Measurements from ENCODE around the gene KIF26A. TPM values are rescaled to one million over a fixed set of nuclear protein-coding genes. Genes with fewer than 3 reads are reported as not detected.
A peak's percentile ranks its signal among the peaks of the same experiment; 100 is the strongest.

The KIF26A gene
- total RNA-seq, 1 donor from 2014 or later: 6.8 TPM

DNA sequence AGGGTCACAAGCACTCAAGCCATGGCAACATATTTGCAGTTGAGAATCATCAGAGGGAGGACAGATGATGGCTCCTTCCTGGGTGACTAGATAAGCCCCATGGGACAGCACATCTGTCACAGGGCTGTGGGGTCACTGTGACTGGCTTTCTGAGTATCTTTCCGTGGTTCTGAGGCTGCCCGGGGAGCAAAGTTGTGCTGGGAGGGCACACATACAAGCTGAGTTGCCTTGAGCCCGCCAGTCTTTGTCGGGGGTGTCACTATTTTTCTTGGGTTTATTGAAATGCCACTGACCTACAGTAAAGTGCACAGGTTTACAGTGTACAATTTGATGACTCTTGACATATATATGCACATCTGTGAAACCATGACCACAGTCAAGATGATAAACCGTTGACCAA is 17.2 kb upstream of the KIF26A start:
- DNase-seq (ENCODE audit: low spot score): peak; percentile 15

GRCh38 chr14:104123879-104124278 is 14.5 kb upstream of the KIF26A start:
- intact Hi-C loops (cut with DNase I): no loop called here

More for the DNA sequence above, 17.2 kb upstream of the KIF26A start:
- intact Hi-C loops (cut with DNase I): no loop called here

DNA sequence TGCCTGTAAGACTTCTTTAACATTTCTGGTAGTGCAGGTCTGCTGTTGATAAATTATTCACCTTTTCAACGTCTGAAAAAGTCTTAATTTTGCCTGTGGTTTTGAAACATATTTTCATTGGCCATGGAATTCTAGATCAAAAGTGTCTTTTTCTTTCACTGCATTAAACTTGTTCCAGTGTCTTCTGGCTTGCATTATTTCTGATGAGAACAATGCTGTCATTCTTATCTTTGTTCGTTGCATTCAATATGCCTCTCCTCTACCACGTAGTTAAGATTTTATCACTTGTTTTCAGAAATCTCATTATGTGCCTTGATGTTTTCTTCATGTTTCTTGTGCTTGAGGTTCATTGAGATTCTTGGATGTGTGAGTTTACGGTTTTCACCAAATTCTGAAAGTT is 13.4 kb upstream of the KIF26A start:
- intact Hi-C loops (cut with DNase I): no loop called here
- DNase-seq (ENCODE audit: low spot score): no peak

More at GRCh38 chr14:104123879-104124278, 14.5 kb upstream of the KIF26A start:
- no peak for DNase-seq (ENCODE audit: low spot score)

GRCh38 chr14:104126753-104127152 is 11.6 kb upstream of the KIF26A start:
- DNase-seq (ENCODE audit: low spot score): no peak
- intact Hi-C loops (cut with DNase I): no loop called here

DNA sequence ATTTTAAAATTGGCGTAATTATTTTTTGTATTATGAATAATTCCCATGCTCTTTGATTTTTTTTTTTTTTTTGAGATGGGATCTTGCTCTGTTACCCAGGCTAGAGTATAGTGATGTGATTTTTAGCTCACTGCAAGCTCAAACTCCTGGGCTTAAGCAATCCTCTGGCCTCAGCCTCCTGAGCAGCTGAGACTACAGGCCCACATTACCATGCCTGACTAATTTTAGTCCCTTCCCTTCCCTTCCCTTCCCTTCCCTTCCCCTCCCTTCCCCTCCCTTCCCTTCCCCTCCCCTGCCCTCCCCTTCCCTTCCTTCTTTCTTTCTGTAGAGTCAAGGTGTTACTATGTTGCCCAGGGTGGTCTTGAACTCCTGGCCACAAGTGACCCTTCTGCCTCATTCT is 9.4 kb upstream of the KIF26A start:
- DNase-seq (ENCODE audit: low spot score): no peak
- intact Hi-C loops (cut with DNase I): no loop called here

- intact Hi-C loops (cut with DNase I): no loop called here
- DNase-seq (ENCODE audit: low spot score): no peak
Observed at GRCh38 chr14:104129556-104129955, 8.8 kb upstream of the KIF26A start.

DNA sequence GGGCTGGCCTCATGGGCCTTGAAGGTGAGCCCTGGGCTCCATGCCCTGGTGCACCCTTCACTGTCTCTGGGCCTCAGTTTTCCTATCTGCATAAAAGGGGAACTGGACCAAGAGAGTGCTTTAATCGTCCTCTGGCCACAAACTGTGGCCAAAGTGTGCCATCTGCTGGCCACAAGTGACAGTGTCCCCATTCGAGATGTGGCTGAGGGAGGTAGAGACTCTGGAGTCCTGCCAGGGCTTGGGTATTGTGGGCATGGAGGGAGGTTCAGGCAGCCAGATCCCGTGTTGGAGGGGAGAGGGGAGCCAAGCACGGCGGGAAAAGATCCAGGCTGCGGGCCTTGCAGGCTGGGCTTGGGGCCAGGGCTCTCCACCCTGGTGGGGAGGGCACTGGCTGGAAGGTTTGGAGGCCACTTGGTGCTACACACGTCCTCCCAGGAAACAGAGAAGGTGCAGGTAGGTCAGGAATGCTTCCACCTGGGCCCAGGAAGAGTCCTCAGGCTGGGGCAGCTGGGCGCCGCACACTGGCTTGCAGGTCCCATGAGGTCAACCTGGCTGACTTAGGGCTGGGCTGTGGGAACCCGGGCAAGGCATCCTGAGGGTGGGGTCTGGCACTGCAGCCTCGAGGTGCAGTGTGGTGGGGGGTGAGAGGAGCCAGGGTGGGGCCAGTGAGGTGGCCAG is 7.3 kb upstream of the KIF26A start:
- intact Hi-C loops (cut with DNase I): loop anchor here (1.0 to 10.0 kb wide), 4 partner anchors 34 to 264 kb away; no protein-coding TSS in a partner anchor
- no peak for DNase-seq (ENCODE audit: low spot score)

DNA sequence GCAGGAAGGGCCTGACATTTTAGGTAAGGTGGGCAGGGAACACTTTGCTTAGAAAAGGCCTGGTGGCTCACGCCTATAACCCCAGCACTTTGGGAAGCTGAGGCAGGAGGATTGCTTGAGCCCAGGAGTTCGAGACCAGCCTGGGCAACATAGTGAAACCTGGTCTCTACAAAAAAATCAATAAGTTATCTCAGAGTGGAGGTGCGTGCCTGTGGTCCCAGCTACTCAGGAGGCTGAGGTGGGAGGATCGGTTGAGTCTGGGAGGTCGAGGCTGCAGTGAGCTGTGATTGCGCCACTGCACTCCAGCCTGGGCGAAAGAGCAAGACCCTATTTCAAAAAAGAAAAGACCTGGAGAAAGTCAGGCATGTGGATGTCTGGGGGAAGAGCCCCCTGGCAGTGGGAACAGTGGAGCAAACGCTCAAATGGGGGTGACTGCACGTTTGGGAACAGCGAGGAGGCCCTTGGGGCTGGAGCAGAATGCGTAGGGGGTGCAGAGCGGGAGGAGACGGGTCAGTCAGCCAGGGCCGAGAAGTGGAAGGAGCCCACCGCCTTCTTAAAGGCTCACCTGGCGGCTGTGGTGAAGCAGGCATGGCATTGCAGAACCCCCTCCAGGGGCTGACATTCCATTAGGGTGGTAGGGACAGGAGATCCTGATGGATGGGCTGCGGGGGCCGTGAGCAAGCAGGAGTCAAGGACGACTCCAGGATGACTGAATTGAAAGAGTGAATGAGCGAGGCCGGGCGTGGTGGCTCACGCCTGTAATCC is 6.2 kb upstream of the KIF26A start:
- intact Hi-C loops (cut with DNase I): loop anchor here (1.0 to 10.0 kb wide), 4 partner anchors 35 to 263 kb away; no protein-coding TSS in a partner anchor

GRCh38 chr14:104132981-104133380 is 5.4 kb upstream of the KIF26A start:
- no peak for DNase-seq (ENCODE audit: low spot score)
- intact Hi-C loops (cut with DNase I): loop anchor here (5.0 to 10.0 kb wide), 3 partner anchors 36 to 262 kb away; no protein-coding TSS in a partner anchor

More for the DNA sequence above, 6.2 kb upstream of the KIF26A start:
- no peak for DNase-seq (ENCODE audit: low spot score)

- intact Hi-C loops (cut with DNase I): loop anchor here (5.0 to 10.0 kb wide), 3 partner anchors 36 to 261 kb away; no protein-coding TSS in a partner anchor
- no peak for DNase-seq (ENCODE audit: low spot score)
Observed at GRCh38 chr14:104133496-104133895, 4.9 kb upstream of the KIF26A start.

GRCh38 chr14:104134061-104134965 is 4.1 kb upstream of the KIF26A start:
- intact Hi-C loops (cut with DNase I): loop anchor here (5.0 to 10.0 kb wide), 3 partner anchors 37 to 260 kb away; no protein-coding TSS in a partner anchor
- no peak for DNase-seq (ENCODE audit: low spot score)

DNA sequence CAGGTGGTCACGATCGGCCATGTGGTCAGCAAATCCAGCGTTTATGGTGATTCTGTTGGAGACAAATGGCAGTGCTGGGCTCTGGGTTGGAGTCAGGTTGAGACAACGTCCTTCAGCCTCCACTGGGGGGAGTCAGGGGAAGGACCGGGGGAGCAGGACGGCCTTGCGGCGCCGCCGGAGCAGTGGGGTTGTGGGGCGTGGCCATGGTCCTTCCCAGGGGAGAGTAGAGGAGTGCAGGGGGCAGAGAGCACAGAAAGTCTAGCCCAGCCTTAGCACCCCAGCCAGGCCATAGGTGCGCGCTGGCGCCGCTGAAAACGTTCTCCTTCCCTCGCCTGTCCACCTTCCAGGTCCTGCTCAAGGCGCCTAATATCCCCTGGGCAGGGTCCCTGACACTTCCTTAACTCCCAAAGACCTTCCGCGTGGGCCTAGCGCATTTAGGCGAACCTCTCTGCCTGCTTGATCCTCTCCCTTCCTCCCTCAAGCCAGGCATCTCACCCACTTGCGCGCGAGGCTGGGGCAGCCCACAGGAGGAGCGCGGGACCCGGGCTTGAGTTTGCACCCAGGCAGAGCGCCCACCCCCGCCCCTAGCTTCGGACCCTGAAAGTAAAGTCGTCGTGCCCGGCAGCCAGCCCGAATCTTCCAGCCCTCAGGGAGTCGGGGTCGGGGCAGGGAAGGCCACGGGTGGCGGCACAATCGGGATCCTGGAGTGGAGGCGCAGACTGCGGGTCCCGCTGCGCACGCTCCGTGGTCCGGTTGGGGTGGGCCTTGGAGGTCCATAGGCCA is 3.1 kb upstream of the KIF26A start:
- intact Hi-C loops (cut with DNase I): loop anchor here (5.0 to 10.0 kb wide), 4 partner anchors 87 to 502 kb away; no protein-coding TSS in a partner anchor
- DNase-seq (ENCODE audit: low spot score): no peak

DNA sequence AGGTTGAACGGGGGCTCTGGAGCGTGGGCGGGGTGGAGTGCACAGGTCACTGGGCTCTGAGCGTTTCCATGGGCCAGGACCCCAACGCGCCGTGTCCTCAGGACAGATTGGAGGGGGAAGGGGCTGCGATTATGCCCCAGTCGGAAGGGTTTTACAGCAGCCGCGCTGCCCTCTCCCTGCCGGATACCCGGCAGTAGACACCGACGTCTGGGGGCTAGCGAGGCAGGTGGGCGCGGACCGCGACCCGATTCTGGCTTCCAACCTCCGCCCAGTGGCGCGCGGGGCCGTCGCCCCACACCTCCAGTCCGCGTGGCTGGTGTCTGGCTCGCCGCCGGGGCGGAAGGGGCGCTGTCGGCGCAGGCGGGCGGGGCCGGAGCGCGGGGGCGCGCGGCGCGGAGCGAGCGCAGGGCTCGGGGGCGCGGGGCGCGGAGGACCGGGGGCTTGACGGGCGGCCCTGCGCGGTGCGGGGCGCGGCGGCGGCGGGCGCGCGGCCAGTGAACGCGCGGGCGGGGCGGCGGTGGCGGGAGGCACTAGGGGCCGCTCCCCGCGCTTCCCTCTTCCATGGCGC is 2.4 kb upstream of the KIF26A start:
- DNase-seq (ENCODE audit: low spot score): no peak
- intact Hi-C loops (cut with DNase I): loop anchor here (5.0 to 10.0 kb wide), 4 partner anchors 86 to 501 kb away; no protein-coding TSS in a partner anchor

- no peak for DNase-seq (ENCODE audit: low spot score)
- intact Hi-C loops (cut with DNase I): loop anchor here (1.0 to 10.0 kb wide), 5 partner anchors 86 to 501 kb away; no protein-coding TSS in a partner anchor
Observed at GRCh38 chr14:104136472-104137296, 1.7 kb upstream of the KIF26A start.

GRCh38 chr14:104137297-104138097 is 890 bp upstream of the KIF26A start:
- DNase-seq (ENCODE audit: low spot score): no peak
- intact Hi-C loops (cut with DNase I): loop anchor here (1.0 to 10.0 kb wide), 6 partner anchors 47 to 500 kb away; no protein-coding TSS in a partner anchor

DNA sequence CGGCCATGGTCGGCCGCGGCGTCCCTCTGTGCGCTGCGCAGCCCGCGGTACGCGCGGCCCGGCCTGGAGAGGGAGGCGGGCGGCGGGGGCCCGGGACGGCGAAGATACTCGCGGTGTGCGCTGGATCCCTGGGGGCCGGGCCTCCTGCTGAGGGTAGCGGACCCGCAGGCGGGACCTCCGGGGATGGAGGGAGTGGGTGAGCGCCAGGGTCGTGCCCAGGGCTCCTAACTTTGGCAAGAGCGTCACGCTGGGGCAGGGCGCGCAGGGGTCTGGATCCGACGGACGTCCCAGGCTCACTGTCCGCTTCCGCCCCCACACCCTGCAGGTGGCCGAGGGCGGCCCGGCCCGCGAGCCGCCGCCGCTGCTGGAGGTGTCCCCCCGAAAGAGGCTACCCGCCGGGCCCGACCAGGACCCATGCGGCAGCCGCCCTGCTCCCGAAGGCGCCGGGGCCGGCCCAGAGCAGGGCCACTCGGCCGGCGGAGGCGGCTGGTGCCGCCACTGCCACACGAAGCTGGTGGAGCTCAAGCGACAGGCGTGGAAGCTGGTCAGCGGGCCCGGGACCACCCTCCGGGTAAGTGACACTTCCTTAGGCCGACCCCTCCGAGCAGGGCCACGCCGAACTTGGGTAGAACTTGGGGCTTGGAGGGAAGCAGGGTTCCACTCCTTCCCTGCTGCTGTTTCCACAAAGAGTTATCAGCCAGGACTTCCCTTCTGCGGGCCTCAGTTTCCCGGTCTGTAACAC is 502 bp downstream of the KIF26A start:
- no peak for DNase-seq (ENCODE audit: low spot score)
- intact Hi-C loops (cut with DNase I): loop anchor here (2.0 to 10.0 kb wide), 5 partner anchors 46 to 498 kb away; no protein-coding TSS in a partner anchor

All from cardiac septum (tissue), 1 donor.